Testis (tissue), 3 donors: ENCODE data around the gene PARP3. TPM values are rescaled to one million over a fixed set of nuclear protein-coding genes. Genes with fewer than 3 reads are reported as not detected.

Experiments
- DNase-seq: peaks from one replicate; pipeline ENCODE4 v3.0.0-alpha.2; 2019
- H3K27ac ChIP-seq, 2 donors: fragments of 200-600 bp; sonication (generic); one replicate each; pipeline ENCODE4 v1.5.1; 2019
- H3K27me3 ChIP-seq: fragments of 200-600 bp; sonication (generic); one replicate; pipeline ENCODE4 v1.5.1; 2019
- H3K36me3 ChIP-seq: fragments of 200-600 bp; sonication (generic); one replicate; pipeline ENCODE4 v1.5.1; 2017; ENCODE audit warnings: low read depth; ENCODE audit errors: missing control alignments
- H3K4me1 ChIP-seq: fragments of 200-600 bp; sonication (generic); one replicate; pipeline ENCODE4 v1.5.1; 2019
- H3K4me3 ChIP-seq, 2 donors: fragments of 200-600 bp; sonication (generic); one replicate each; pipeline ENCODE4 v1.5.1; 2017 to 2019
- H3K9me3 ChIP-seq: fragments of 200-600 bp; sonication (generic); one replicate; pipeline ENCODE4 v1.5.1; 2017
- POLR2A ChIP-seq: fragments of 450-650 bp; IDR thresholded peaks from one replicate; pipeline ENCODE4 v1.6.1; 2017; ENCODE audit warnings: antibody characterized with exemption, mild to moderate bottlenecking, moderate library complexity
- WGBS, 2 donors: methylation state at CpG; one replicate each; pipeline ENCODE4 v1.1.5; 2018; 5-methylcytosine and 5-hydroxymethylcytosine counted together
- intact Hi-C: fragments of 100-400 bp; cut with DNase I; formaldehyde crosslinking; loops from one replicate; pipeline ENCODE4 v1.15.1; 2023; ENCODE audit warnings: low total_unique reads
- polyA plus RNA-seq: library from polyadenylated mRNA; stranded (reverse); fragments of 350-450 nt; fragmentation: Illumina TruSeq; extraction: RNeasy Lipid Tissue Mini Kit (QIAGEN cat#74804); gene quantifications from one replicate; pipeline ENCODE4 v1.2.3, GENCODE V29; 2014; ENCODE audit warnings: low read depth, low replicate concordance; ENCODE audit not compliant: insufficient read depth
- total RNA-seq, 2 donors: library from RNA; depleted of rRNA; stranded (reverse); fragments of >200 nt; gene quantifications; one replicate each; pipeline ENCODE4 v1.2.3, GENCODE V29; 2016
- TF ChIP-seq, protein P1 (sequence below), 3 experiments: fragments of 450-650 bp in 2 of 3; fragments of 200-600 bp in 1 of 3; sonication (generic) in 1 of 3; IDR thresholded peaks; one replicate each; pipeline ENCODE4 v1.5.1; 2016 to 2019; ENCODE audit warnings: antibody characterized with exemption in 3 of 3, mild to moderate bottlenecking in 2 of 3, moderate library complexity in 1 of 3

PARP3 gene
- total and polyA plus RNA-seq, 3 donors from 2014 or later = 17.5 to 24.7 (median 18.2) TPM

DNA sequence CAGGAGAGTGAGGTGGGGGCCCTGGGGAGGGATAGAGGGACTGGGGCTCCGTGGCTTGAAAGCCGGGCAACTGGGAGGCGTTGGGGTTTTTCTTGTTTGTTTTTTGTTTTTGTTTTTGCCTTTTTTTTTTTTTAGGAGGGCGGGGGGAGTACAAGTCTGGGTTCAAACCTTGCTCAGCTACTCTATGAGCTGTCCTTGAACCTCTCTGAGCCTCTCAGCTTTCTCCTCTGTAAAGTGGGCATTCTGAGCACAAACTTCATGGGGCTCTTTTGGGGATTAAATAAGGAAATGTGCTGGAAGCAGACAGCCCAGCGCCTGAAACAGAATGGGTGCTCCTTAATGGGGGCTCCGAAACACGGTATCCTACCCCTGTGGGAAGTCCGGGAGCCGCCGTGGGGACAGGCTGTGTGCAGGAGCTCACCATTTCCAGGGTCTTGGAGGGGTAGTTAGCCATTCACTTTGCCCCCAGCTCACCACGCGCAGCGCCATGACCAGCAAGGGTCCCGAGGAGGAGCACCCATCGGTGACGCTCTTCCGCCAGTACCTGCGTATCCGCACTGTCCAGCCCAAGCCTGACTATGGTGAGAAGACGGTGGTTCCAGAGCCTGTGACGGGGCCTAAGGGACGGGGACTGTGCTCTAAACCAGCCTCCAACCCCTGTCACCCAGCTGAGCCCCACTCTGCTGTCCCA is 41.6 kb downstream of the PARP3 start:
- H3K36me3 ChIP-seq = no peaks in the 10 kb centered on the region
- H3K9me3 ChIP-seq = no peaks in the 10 kb centered on the region
- 56 to 71% methylated on average over 20 to 22 of the region's 22 CpGs for WGBS, 2 donors
- H3K27me3 ChIP-seq = no peaks in the 10 kb centered on the region
- H3K4me3 ChIP-seq = peak overlapping the region; percentile 68
- intact Hi-C loops = no loop called here
- TF ChIP-seq POLR2A = no peak
- TF ChIP-seq, protein P1, sequence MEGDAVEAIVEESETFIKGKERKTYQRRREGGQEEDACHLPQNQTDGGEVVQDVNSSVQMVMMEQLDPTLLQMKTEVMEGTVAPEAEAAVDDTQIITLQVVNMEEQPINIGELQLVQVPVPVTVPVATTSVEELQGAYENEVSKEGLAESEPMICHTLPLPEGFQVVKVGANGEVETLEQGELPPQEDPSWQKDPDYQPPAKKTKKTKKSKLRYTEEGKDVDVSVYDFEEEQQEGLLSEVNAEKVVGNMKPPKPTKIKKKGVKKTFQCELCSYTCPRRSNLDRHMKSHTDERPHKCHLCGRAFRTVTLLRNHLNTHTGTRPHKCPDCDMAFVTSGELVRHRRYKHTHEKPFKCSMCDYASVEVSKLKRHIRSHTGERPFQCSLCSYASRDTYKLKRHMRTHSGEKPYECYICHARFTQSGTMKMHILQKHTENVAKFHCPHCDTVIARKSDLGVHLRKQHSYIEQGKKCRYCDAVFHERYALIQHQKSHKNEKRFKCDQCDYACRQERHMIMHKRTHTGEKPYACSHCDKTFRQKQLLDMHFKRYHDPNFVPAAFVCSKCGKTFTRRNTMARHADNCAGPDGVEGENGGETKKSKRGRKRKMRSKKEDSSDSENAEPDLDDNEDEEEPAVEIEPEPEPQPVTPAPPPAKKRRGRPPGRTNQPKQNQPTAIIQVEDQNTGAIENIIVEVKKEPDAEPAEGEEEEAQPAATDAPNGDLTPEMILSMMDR (IDR thresholded peaks at IDR 0.05) = no peak
- H3K4me1 ChIP-seq = peaks cover 20% of the 10 kb centered on the region
- peak overlapping the region; percentile 82 to 88 for H3K27ac ChIP-seq
- DNase-seq = no peak

DNA sequence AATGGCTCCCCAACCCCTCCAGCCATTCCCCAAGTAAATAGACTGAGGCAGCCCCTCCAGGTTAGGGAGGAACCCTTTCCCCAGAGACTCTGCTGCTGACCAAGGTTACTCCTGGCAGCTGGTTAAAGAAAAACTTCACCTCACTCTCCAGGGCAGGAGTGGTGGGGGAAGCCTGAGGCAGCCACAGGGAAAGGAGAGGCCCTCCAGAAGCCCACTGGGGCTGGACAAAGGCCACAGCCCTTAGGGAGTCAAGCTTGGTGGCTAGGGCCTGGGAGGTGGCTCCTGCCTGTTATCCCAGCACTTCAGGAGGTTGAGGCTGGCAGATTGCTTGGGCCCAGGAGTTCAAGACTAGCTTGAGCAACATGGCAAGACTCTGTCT is 42.1 kb downstream of the PARP3 start:
- DNase-seq = no peak
- peak overlapping the region; percentile 14 to 82 for H3K27ac ChIP-seq
- intact Hi-C loops = no loop called here
- H3K27me3 ChIP-seq = no peaks in the 10 kb centered on the region
- H3K36me3 ChIP-seq = no peaks in the 10 kb centered on the region
- H3K9me3 ChIP-seq = no peaks in the 10 kb centered on the region
- H3K4me3 ChIP-seq = no peak overlapping the region
- peaks cover 20% of the 10 kb centered on the region for H3K4me1 ChIP-seq
- no peak for TF ChIP-seq POLR2A
- TF ChIP-seq, protein P1 (IDR thresholded peaks at IDR 0.05) = no peak

DNA sequence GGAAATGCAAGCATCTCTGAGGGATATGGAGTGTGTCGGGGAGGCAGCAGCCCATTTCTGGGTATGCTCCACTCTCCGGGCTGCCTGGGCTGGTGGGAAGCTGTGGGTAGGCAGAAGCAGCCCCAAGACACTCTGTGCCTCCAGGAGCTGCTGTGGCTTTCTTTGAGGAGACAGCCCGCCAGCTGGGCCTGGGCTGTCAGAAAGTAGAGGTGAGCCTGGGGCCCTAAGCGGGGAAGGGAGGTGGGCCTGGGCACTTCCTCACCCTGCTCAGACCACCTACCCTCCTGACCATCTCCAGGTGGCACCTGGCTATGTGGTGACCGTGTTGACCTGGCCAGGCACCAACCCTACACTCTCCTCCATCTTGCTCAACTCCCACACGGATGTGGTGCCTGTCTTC is 42.9 kb downstream of the PARP3 start:
- DNase-seq = no peak
- intact Hi-C loops = no loop called here
- peaks cover 20% of the 10 kb centered on the region for H3K4me1 ChIP-seq
- H3K4me3 ChIP-seq = no peak overlapping the region
- WGBS, 2 donors = 91 to 100% methylated on average over 1 to 6 of the region's 6 CpGs
- no peak overlapping the region for H3K27ac ChIP-seq
- no peak for TF ChIP-seq POLR2A
- TF ChIP-seq, protein P1 (IDR thresholded peaks at IDR 0.05) = no peak
- H3K27me3 ChIP-seq = no peaks in the 10 kb centered on the region
- no peaks in the 10 kb centered on the region for H3K9me3 ChIP-seq
- H3K36me3 ChIP-seq = no peaks in the 10 kb centered on the region

DNA sequence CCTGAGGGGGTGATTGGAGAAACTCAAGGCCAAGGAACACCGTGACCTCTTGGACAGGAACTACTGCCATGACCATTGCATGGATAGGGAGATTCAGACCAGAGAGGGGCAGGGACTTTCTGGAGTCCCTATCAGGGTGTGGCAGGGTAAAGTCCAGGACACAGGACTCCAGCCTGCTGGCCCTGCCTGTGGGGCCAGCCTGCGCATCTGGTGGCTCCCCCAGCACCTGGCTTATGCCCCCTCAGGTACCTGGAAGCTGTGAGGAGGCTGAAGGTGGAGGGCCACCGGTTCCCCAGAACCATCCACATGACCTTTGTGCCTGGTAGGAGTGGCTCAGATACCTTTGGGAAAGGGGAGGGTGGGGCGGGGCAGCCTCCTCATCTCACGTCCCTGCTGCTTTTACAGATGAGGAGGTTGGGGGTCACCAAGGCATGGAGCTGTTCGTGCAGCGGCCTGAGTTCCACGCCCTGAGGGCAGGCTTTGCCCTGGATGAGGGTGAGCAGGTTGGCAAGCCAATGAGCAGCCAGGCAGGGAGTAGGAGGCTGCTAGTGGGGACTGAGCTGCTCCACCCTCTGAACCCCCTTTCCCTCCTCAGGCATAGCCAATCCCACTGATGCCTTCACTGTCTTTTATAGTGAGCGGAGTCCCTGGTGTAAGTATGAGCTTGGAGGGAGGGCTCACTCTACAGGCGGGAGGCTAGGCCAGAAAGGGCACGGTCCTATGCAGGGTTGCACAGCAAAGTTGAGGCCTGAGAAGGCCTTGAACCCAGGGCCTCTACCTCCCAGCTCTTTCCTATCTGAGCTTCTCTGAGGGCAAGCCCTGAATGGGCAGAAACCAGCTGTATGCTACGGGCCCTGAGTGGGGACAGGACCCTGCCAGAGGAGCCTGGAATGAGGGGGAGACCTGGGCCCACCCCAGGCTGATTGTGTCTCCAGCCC is 44.1 kb downstream of the PARP3 start:
- no peak overlapping the region for H3K4me3 ChIP-seq
- TF ChIP-seq, protein P1 (IDR thresholded peaks at IDR 0.05) = no peak
- no peak for TF ChIP-seq POLR2A
- 82 to 87% methylated on average over 8 to 12 of the region's 12 CpGs for WGBS, 2 donors
- no peaks in the 10 kb centered on the region for H3K27me3 ChIP-seq
- DNase-seq = no peak
- intact Hi-C loops = no loop called here
- peaks cover 20% of the 10 kb centered on the region for H3K4me1 ChIP-seq
- no peak overlapping the region for H3K27ac ChIP-seq
- no peaks in the 10 kb centered on the region for H3K9me3 ChIP-seq
- H3K36me3 ChIP-seq = no peaks in the 10 kb centered on the region
